Measurements from ENCODE around the gene FGFR3. TPM values are rescaled to one million over a fixed set of nuclear protein-coding genes. Genes with fewer than 3 reads are reported as not detected.
A peak's percentile ranks its signal among the peaks of the same experiment; 100 is the strongest.

Gene FGFR3
- total and polyA plus RNA-seq, 9 of the 15 experiments (the other 6 are each of a cell fraction or from before 2014, with no cell fraction given): 1.2 to 60.4 (median 12.7) TPM

GRCh38 chr4:1785592-1785991 lies 7.5 kb upstream of the FGFR3 start:
- WGBS (ENCODE audit: insufficient coverage, low coverage, missing lambda C conversion rate): 42% methylated on average over 8 of the region's 11 CpGs
- FAIRE-seq (no peak), ATAC-seq (peak; percentile 16), DNase-seq (ENCODE audit: extremely low read depth in 1 of 4, low spot score in 3 of 4) (peak in 1 of 4 experiments; percentile 21)
- Histone ChIP-seq H2AFZ (ENCODE audit: low read depth, low read length) (0 out of 2 replicates have a peak overlapping the region, but pooled peaks have one; percentile 71), H3K9me3 (replicated peaks; ENCODE audit: control insufficient read depth, insufficient read depth, low read depth, low read length) (no peaks in the 10 kb centered on the region), H3K9me1 (ENCODE audit: control insufficient read depth, insufficient read depth, low read length) (no peaks in the 10 kb centered on the region), H4K20me1 (replicated peaks; ENCODE audit: control insufficient read depth, insufficient read depth, low read length) (no peaks in the 10 kb centered on the region), H3K27ac (ENCODE audit: extremely low read depth, low read depth, low read length) (peak overlapping the region; percentile 62), H3K4me3 (no peak overlapping the region), H3K9ac (ENCODE audit: insufficient read depth in 1 of 2, low read depth in 2 of 2, low read length in 2 of 2) (peak overlapping the region; percentile 39 to 90; a peak in 3 of 4 replicates), H3K27me3 (ENCODE audit: control insufficient read depth in 2 of 2, insufficient read depth in 2 of 2, low read length in 2 of 2) (no peaks in the 10 kb centered on the region), H3K4me1 (replicated peaks in 1 of 2; ENCODE audit: control insufficient read depth in 2 of 2, insufficient read depth in 2 of 2, low read length in 2 of 2) (peaks cover 41 to 79% of the 10 kb centered on the region in 2 experiments), H3K79me2 (ENCODE audit: control insufficient read depth, insufficient read depth, low read length) (no peaks in the 10 kb centered on the region), H3K4me2 (ENCODE audit: insufficient read depth, low read length) (peak overlapping the region; percentile 49), H3K36me3 (ENCODE audit: control insufficient read depth, insufficient read depth, low read length) (no peaks in the 10 kb centered on the region)
- in situ Hi-C loops (cut with MboI) (no loop called here), intact Hi-C loops (cut with micrococcal nuclease) (no loop called here)
- BruUV-seq (replicated peaks): no TSS peak
- ChIA-PET CTCF (ENCODE audit: low intra/inter-chr PET ratio) (no interaction called here), POLR2A (interaction anchor here (0.5 to 2.5 kb wide), 2 partner anchors 9 to 65 kb away, joined by 3 to 17 read pairs; partner anchors contain the start of genes FGFR3, TACC3 and TMEM129)
- TF ChIP-seq HSF4 (CRISPR knock-in tag; IDR thresholded peaks at IDR 0.05; ENCODE audit: borderline replicate concordance): no peak
- peak; percentile 10 for TF ChIP-seq HNRNPL (IDR thresholded peaks at IDR 0.05; ENCODE audit: low read depth, low read length)
- TF ChIP-seq PKNOX1 (IDR thresholded peaks at IDR 0.05): peak; percentile 10; the same call in 1 of the 2 replicates
- TF ChIP-seq MXD1 (CRISPR knock-in tag; IDR thresholded peaks at IDR 0.05; ENCODE audit: borderline replicate concordance, poor library complexity, severe bottlenecking): no peak
- no peak for TF ChIP-seq CCAR2 (IDR thresholded peaks at IDR 0.05; ENCODE audit: low read depth, low read length)
